NCI-H526 treated with DMSO at 0.1 percent for 48 hours (cell line): ENCODE data around the gene AHDC1.

ENCODE experiments used
- DNase-seq: peaks from one replicate; lab custom pipeline; 2025; lab: John Stamatoyannopoulos, UW

AHDC1 gene

DNA sequence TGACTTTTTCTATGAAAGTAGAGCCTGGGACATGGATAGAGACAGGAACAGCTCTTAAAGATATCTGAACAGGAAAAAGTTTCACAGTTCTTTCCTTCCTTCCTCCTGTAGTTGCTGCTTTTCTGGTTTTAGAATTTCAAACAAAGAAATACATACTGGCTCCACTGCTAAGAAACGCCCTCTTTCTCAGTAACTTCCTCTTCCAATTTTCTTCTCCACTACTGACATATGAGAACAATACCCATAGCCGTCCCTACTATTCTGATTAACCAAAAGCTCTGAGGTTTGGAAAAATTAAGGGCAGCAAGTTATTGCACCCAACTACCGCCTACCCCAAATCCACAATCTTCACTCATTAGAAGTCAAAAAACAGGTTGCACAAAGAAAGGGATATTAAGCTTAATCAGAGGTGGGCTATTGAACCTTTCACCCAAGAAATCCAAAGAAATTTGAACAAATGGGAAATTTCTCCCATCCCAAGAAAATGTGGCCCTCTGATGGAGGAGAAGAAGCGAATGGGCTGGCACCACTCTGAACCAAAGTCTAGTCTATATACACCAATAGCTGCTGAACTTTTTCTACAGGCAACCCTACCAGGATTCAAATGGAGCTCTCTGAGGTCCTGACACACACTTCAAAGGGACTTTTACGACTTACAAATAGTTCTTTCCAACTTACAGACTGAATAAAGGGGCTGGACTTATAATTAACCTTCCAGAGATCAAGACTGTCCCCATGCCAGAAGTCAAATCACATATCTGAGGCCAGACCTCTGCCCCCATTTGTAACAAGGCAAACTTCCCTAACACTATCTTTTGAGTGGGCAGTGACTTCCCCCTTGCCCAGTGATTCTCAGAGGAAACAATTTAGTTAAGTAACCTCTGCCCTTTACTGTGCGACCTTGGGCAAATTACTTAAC, 115.7 kb downstream of the AHDC1 start:
- DNase-seq: peak; percentile 3

DNA sequence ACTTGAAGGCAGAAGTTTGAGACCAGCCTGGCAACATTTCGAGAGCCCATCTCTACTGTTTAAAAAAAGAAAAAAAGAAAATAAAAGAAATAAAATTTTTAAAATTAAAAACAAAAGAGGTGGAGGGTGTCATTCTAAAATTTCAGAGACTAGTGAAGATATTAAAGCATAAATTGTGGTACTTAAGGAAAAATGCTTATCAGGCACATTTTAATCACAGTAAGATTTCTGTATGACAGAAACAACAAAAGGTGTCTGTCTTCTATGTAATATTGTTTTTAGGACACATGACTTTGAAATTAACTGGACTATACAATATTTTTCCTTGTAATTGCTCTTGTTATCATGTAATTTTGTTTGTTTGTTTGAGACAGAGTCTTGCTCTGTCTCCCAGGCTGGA, 118.6 kb downstream of the AHDC1 start:
- DNase-seq: no peak
